ENCODE measurements around the gene FBLN7.

The FBLN7 gene

DNA sequence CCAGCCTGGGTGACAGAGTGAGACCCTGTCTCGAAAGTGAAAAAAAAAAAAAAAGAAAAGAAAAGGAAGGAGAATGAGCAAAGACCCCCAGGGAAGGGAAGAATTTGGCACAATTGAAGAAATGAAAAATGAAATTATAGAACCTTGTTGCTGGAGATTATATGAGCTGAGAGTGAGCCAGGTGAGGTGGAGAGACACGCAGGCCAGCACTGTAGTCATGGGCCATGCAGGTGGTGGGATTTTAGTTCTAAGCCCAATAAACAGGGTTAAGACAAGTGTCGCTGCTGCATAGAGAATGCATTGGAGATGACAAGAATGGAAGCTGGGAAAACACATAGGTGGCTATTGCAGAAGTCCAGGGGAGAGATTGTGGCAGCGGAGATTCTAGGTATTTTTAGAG, 32.3 kb downstream of the FBLN7 start:
- Histone ChIP-seq H3K4me3 (ENCODE audit: low read length in 2 of 2) (no peak overlapping the region), H3K4me1 (ENCODE audit: control insufficient read depth, insufficient read depth, low read length) (no peaks in the 10 kb centered on the region), H3K36me3 (ENCODE audit: control insufficient read depth in 2 of 2, insufficient read depth in 2 of 2, low read length in 2 of 2) (no peaks in the 10 kb centered on the region), H3K27me3 (ENCODE audit: control insufficient read depth in 1 of 2, insufficient read depth in 2 of 2, low read length in 2 of 2) (no peaks in the 10 kb centered on the region), H3K9ac (ENCODE audit: low read length in 2 of 2) (no peak overlapping the region), H3K27ac (ENCODE audit: low read length) (no peak overlapping the region), H3K9me3 (ENCODE audit: control insufficient read depth in 2 of 2, low read length in 2 of 2) (no peaks in the 10 kb centered on the region)

DNA sequence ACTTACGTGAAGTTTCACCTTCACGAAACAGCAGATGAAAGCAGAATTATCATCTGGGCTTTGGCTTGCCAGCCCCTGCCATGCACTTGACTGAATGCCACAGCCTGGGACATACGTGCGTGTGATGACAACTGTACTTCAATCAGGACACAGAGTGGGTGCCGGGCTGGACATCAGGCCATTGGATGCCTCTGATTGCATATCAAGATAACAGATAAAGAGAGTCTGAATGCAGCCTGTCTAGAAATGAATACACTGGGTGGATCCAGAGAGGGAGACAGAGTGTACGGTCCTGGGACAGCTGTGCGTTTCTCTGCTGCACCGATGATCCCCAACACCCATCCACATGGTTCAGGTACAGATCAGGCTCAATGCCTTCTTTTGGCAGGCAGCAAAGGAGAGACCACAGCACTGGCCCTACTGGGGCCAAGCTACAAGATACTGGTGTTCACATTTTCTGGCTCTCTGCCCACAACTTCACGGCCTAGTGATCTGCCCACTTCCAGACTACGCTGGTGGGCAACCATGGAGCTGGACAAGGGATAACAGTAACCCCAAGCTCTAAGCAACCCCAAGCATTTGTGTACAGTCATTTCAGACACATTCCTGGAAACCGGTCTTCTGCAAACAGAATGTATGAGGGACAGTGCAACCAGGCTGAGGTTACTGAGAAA, 35.6 kb downstream of the FBLN7 start:
- no peaks in the 10 kb centered on the region for H3K4me1 ChIP-seq (ENCODE audit: control insufficient read depth, insufficient read depth, low read length)
- H3K9ac ChIP-seq (ENCODE audit: low read length in 2 of 2), result no peak overlapping the region
- no peaks in the 10 kb centered on the region for H3K9me3 ChIP-seq (ENCODE audit: control insufficient read depth in 2 of 2, low read length in 2 of 2)
- no peak overlapping the region for H3K27ac ChIP-seq (ENCODE audit: low read length)
- H3K27me3 ChIP-seq (ENCODE audit: control insufficient read depth in 1 of 2, insufficient read depth in 2 of 2, low read length in 2 of 2), result no peaks in the 10 kb centered on the region
- H3K4me3 ChIP-seq (ENCODE audit: low read length in 2 of 2), result no peak overlapping the region
- H3K36me3 ChIP-seq (ENCODE audit: control insufficient read depth in 2 of 2, insufficient read depth in 2 of 2, low read length in 2 of 2), result no peaks in the 10 kb centered on the region

DNA sequence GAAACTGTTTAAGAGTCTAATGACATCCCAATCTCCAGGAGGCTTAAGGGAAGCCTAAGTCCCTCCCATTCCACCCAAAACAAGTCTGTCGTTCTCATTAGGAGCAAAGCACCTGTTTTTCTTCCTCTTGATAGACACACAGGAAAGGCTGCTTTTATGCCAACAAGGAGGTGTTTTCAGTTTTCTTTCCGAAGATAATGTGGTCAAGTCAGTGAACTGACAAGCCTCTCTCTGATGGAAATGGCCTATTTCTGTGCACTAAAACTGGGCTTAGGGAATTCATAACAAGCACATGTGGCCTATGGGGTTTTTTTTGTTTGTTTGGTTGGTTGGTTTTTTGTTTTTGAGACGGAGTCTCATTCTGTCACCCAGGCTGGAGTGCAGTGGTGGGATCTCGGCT, 36.2 kb downstream of the FBLN7 start:
- Histone ChIP-seq H3K4me3 (ENCODE audit: low read length in 2 of 2) (no peak overlapping the region), H3K9me3 (ENCODE audit: control insufficient read depth in 2 of 2, low read length in 2 of 2) (no peaks in the 10 kb centered on the region), H3K36me3 (ENCODE audit: control insufficient read depth in 2 of 2, insufficient read depth in 2 of 2, low read length in 2 of 2) (no peaks in the 10 kb centered on the region), H3K9ac (ENCODE audit: low read length in 2 of 2) (no peak overlapping the region), H3K27ac (ENCODE audit: low read length) (no peak overlapping the region), H3K27me3 (ENCODE audit: control insufficient read depth in 1 of 2, insufficient read depth in 2 of 2, low read length in 2 of 2) (no peaks in the 10 kb centered on the region), H3K4me1 (ENCODE audit: control insufficient read depth, insufficient read depth, low read length) (no peaks in the 10 kb centered on the region)

DNA sequence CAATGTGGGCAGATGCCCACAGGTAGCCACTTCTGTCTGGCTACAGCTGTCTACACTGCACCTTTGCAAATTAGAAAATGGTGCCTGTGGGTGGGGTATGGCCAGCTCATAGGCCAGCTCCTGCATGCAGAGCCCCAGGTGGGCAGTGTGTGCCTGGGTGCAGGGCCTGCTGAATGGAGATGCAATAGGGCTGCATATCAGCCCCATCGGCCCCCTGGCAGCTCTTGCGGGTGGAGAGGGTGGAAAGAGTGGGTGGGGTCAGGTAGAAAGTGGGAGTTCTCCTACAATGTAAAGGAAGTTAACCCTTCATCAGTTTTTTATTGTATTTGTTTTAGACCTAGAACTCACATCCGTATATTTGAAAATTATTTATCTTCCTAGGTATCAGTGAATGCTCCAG, 37.1 kb downstream of the FBLN7 start:
- H3K4me3 ChIP-seq (ENCODE audit: low read length in 2 of 2), result no peak overlapping the region
- H3K9me3 ChIP-seq (ENCODE audit: control insufficient read depth in 2 of 2, low read length in 2 of 2), result no peaks in the 10 kb centered on the region
- no peak overlapping the region for H3K27ac ChIP-seq (ENCODE audit: low read length)
- H3K4me1 ChIP-seq (ENCODE audit: control insufficient read depth, insufficient read depth, low read length), result no peaks in the 10 kb centered on the region
- H3K27me3 ChIP-seq (ENCODE audit: control insufficient read depth in 1 of 2, insufficient read depth in 2 of 2, low read length in 2 of 2), result no peaks in the 10 kb centered on the region
- no peaks in the 10 kb centered on the region for H3K36me3 ChIP-seq (ENCODE audit: control insufficient read depth in 2 of 2, insufficient read depth in 2 of 2, low read length in 2 of 2)
- no peak overlapping the region for H3K9ac ChIP-seq (ENCODE audit: low read length in 2 of 2)

DNA sequence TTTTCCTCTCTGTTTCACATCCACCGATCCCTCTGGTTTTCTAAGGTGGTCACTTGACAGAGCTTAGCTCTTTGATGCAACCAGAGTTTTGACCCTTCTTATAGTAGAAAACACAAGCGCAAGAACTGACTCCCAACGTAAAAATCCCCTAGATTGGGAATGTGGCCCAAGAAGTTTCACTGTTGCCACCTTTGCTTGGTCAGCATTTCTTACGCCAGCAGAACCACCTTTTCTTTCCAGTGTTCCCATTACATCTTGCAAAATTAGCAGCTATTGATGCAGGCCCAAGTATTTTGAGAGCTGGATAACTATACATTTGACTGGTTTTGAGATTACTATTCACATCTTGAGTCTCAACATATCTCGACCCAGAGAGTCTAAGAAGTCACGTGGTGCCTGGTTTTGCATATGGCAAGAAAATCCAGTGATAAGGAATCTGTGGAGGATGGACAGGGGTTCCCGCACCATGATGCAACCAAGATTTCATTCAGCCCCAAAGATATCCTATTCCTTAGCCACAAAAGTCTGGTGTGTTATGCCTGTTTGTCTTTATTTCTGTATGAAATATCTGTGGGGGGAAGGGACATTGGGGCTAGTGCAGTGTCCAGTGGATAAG, 37.9 kb downstream of the FBLN7 start:
- no peaks in the 10 kb centered on the region for H3K9me3 ChIP-seq (ENCODE audit: control insufficient read depth in 2 of 2, low read length in 2 of 2)
- H3K9ac ChIP-seq (ENCODE audit: low read length in 2 of 2), result no peak overlapping the region
- H3K4me3 ChIP-seq (ENCODE audit: low read length in 2 of 2), result no peak overlapping the region
- H3K27me3 ChIP-seq (ENCODE audit: control insufficient read depth in 1 of 2, insufficient read depth in 2 of 2, low read length in 2 of 2), result peaks cover 0 to 2% of the 10 kb centered on the region in 2 donors
- no peaks in the 10 kb centered on the region for H3K4me1 ChIP-seq (ENCODE audit: control insufficient read depth, insufficient read depth, low read length)
- H3K27ac ChIP-seq (ENCODE audit: low read length), result no peak overlapping the region
- no peaks in the 10 kb centered on the region for H3K36me3 ChIP-seq (ENCODE audit: control insufficient read depth in 2 of 2, insufficient read depth in 2 of 2, low read length in 2 of 2)

DNA sequence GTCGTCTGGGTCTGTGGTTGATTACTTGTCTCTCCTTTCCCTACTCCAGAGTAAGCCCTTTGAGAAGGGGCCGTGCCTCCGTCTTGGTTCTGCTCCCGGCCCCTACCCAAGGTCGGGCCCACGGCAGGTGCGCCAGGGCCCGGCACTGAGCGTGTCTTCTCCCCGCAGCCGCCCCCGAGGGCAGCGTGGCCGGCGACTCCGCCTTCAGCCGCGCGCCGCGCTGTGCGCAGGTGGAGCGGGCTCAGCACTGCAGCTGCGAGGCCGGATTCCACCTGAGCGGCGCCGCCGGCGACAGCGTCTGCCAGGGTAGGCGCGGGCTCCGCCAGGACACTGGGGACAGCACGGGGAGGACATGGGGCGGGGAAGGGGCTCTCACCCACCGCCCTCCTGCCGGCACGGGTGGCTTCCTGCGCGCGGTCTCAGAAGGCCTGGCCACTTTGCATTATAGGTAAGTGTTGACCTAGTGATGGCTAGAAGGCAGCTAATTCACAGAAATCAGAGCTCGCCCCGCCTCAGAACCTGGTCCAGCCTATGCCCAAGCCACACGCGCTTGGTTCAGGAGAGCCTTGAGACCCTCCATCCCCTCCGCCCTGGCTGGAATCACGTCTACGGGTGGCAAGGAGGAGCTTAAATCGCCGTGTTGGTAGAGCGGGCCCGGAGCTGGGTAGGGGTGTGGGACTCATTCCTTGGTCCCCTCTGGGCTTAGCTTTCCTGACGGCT, 43.5 kb downstream of the FBLN7 start:
- no peaks in the 10 kb centered on the region for H3K36me3 ChIP-seq (ENCODE audit: control insufficient read depth in 2 of 2, insufficient read depth in 2 of 2, low read length in 2 of 2)
- no peaks in the 10 kb centered on the region for H3K9me3 ChIP-seq (ENCODE audit: control insufficient read depth in 2 of 2, low read length in 2 of 2)
- no peak overlapping the region for H3K9ac ChIP-seq (ENCODE audit: low read length in 2 of 2)
- H3K4me1 ChIP-seq (ENCODE audit: control insufficient read depth, insufficient read depth, low read length), result no peaks in the 10 kb centered on the region
- no peak overlapping the region for H3K27ac ChIP-seq (ENCODE audit: low read length)
- peaks cover 8 to 11% of the 10 kb centered on the region in 2 donors for H3K27me3 ChIP-seq (ENCODE audit: control insufficient read depth in 1 of 2, insufficient read depth in 2 of 2, low read length in 2 of 2)
- no peak overlapping the region for H3K4me3 ChIP-seq (ENCODE audit: low read length in 2 of 2)

DNA sequence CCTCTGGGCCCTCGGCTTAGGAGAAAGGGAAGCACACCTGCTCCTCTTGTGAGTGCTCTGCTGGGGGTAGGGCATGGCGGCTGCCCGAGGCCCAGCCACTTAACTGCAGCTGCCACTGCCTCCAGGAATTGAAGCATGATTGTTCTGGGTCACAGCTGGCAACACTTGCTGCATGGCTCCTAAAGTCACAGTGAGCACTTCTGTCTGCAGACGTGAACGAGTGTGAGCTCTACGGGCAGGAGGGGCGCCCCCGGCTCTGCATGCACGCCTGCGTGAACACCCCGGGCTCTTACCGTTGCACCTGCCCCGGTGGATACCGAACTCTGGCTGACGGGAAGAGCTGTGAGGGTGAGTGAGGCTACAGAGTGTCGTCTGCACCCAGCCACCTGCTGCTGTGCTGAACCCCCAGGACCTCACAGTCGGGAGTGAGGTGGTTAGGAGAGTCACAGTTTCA, 44.4 kb downstream of the FBLN7 start:
- H3K9ac ChIP-seq (ENCODE audit: low read length in 2 of 2), result no peak overlapping the region
- H3K27ac ChIP-seq (ENCODE audit: low read length), result no peak overlapping the region
- peaks cover 8 to 11% of the 10 kb centered on the region in 2 donors for H3K27me3 ChIP-seq (ENCODE audit: control insufficient read depth in 1 of 2, insufficient read depth in 2 of 2, low read length in 2 of 2)
- no peaks in the 10 kb centered on the region for H3K36me3 ChIP-seq (ENCODE audit: control insufficient read depth in 2 of 2, insufficient read depth in 2 of 2, low read length in 2 of 2)
- no peak overlapping the region for H3K4me3 ChIP-seq (ENCODE audit: low read length in 2 of 2)
- no peaks in the 10 kb centered on the region for H3K4me1 ChIP-seq (ENCODE audit: control insufficient read depth, insufficient read depth, low read length)
- peaks cover 0 to 2% of the 10 kb centered on the region in 2 donors for H3K9me3 ChIP-seq (ENCODE audit: control insufficient read depth in 2 of 2, low read length in 2 of 2)

DNA sequence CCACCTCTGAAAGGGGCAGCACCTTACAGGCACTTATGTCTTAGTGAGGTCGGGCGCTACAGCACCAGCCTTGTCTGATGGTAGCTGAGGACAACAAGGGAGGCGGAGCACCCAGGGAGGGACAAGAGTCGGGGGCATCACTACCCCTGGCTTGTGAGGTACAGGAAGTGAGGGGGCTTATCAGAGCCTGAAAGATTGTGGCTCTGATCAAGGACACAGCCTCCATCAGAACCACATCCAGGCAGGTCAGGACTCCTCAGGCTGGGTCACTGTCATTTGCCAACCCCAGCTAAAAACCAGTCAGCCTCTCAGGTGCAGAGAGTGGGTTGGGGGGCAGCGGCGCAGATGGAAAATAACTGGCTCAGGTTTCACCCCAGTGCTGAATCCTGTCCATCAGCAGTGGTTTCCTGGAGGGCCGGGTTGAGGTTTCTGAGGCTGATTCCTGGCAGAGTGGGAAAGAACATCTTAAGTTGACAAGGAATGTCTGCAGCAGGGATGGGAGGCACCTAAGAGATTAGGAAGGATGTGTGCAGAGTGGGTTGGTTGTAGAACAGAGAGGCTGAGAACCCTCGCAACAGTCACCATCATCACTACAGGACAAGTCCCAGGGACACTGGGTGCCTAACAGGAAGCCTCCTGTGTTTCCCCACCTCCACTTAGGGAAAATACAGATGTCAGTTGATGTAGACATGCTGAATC, 45.3 kb downstream of the FBLN7 start:
- Histone ChIP-seq H3K9me3 (ENCODE audit: control insufficient read depth in 2 of 2, low read length in 2 of 2) (peaks cover 0 to 2% of the 10 kb centered on the region in 2 donors), H3K36me3 (ENCODE audit: control insufficient read depth in 2 of 2, insufficient read depth in 2 of 2, low read length in 2 of 2) (no peaks in the 10 kb centered on the region), H3K9ac (ENCODE audit: low read length in 2 of 2) (no peak overlapping the region), H3K4me3 (ENCODE audit: low read length in 2 of 2) (no peak overlapping the region), H3K27me3 (ENCODE audit: control insufficient read depth in 1 of 2, insufficient read depth in 2 of 2, low read length in 2 of 2) (peaks cover 8 to 11% of the 10 kb centered on the region in 2 donors), H3K4me1 (ENCODE audit: control insufficient read depth, insufficient read depth, low read length) (no peaks in the 10 kb centered on the region), H3K27ac (ENCODE audit: low read length) (no peak overlapping the region)

DNA sequence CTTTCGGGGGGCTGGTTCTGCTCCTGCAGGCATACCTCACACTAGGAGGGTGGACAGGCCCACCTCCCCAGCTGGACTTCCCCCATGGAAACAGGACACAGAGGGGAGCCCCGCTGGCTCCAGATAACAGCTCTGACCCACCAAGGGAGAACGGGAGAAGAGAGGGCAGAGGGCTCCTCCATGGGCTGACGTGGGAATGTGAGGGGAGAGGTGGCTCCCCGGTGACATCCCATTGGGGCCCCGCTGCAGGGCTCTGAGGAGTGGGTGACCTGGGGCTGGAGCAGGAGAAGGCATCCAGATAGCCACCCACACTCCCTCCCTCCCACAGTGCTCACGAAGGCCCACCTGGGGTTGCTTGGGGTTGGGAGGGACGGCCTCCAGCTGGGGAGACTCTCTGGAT, 45.9 kb downstream of the FBLN7 start:
- no peak overlapping the region for H3K27ac ChIP-seq (ENCODE audit: low read length)
- H3K4me1 ChIP-seq (ENCODE audit: control insufficient read depth, insufficient read depth, low read length), result no peaks in the 10 kb centered on the region
- H3K9me3 ChIP-seq (ENCODE audit: control insufficient read depth in 2 of 2, low read length in 2 of 2), result peaks cover 0 to 2% of the 10 kb centered on the region in 2 donors
- no peak overlapping the region for H3K4me3 ChIP-seq (ENCODE audit: low read length in 2 of 2)
- no peak overlapping the region for H3K9ac ChIP-seq (ENCODE audit: low read length in 2 of 2)
- peaks cover 8 to 11% of the 10 kb centered on the region in 2 donors for H3K27me3 ChIP-seq (ENCODE audit: control insufficient read depth in 1 of 2, insufficient read depth in 2 of 2, low read length in 2 of 2)
- H3K36me3 ChIP-seq (ENCODE audit: control insufficient read depth in 2 of 2, insufficient read depth in 2 of 2, low read length in 2 of 2), result no peaks in the 10 kb centered on the region

DNA sequence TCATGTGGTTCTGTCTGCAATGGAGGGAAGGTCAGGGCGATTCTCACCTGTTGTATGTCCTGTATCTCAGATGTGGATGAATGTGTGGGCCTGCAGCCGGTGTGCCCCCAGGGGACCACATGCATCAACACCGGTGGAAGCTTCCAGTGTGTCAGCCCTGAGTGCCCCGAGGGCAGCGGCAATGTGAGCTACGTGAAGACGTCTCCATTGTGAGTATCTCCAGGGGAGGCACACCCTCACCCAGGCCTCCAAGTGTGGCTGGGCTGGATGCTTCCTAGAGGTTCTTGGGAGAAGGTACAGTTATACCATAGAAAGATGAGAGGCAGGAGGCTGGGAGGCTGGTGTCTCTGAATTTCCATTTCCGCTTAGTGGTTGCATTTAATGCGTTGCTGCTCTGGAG, 46.9 kb downstream of the FBLN7 start:
- Histone ChIP-seq H3K27me3 (ENCODE audit: control insufficient read depth in 1 of 2, insufficient read depth in 2 of 2, low read length in 2 of 2) (peaks cover 8 to 11% of the 10 kb centered on the region in 2 donors), H3K36me3 (ENCODE audit: control insufficient read depth in 2 of 2, insufficient read depth in 2 of 2, low read length in 2 of 2) (no peaks in the 10 kb centered on the region), H3K9ac (ENCODE audit: low read length in 2 of 2) (no peak overlapping the region), H3K9me3 (ENCODE audit: control insufficient read depth in 2 of 2, low read length in 2 of 2) (peaks cover 0 to 2% of the 10 kb centered on the region in 2 donors), H3K4me3 (ENCODE audit: low read length in 2 of 2) (no peak overlapping the region), H3K4me1 (ENCODE audit: control insufficient read depth, insufficient read depth, low read length) (no peaks in the 10 kb centered on the region), H3K27ac (ENCODE audit: low read length) (no peak overlapping the region)

All from stomach smooth muscle (tissue), 2 donors.